ENCODE measurements around the gene CTU2.

Gene CTU2

GRCh38 chr16:88662843-88663606, 43.3 kb upstream of the CTU2 start, which contains the start of gene MVD (continued):
- TF ChIP-seq GLIS3 (CRISPR knock-in tag; IDR thresholded peaks at IDR 0.05), result no peak
- TF ChIP-seq ARNTL (CRISPR knock-in tag; IDR thresholded peaks at IDR 0.05; ENCODE audit: borderline replicate concordance, low read depth), result no peak
- no peak for TF ChIP-seq ZNF8 (CRISPR knock-in tag; IDR thresholded peaks at IDR 0.05)
- TF ChIP-seq TOX (CRISPR knock-in tag; IDR thresholded peaks at IDR 0.05; ENCODE audit: borderline replicate concordance), result no peak

DNA sequence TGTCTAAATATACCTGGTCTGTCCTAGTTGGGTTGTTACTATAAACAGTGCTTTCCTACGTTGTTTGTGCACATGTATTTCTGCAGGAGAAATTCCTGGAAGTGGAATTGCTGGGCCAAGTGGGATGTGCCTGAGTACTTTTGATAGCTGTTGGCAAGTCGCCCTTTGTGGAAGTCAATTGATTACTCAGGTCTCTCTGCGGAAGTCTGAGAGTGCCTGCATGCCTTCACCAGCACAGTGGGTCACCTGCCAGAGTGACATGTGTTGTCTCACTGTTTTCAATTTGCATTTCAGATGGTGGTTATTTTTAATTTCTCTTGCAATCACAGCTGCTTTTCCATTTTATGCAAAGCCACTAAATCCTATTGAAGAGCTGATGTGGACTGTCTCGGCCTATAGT, 41.2 kb upstream of the CTU2 start:
- ATAC-seq, result no peak
- no peak for TF ChIP-seq TOX (CRISPR knock-in tag; IDR thresholded peaks at IDR 0.05; ENCODE audit: borderline replicate concordance)
- TF ChIP-seq ISL1 (CRISPR knock-in tag; IDR thresholded peaks at IDR 0.05), result no peak
- TF ChIP-seq, protein P1, sequence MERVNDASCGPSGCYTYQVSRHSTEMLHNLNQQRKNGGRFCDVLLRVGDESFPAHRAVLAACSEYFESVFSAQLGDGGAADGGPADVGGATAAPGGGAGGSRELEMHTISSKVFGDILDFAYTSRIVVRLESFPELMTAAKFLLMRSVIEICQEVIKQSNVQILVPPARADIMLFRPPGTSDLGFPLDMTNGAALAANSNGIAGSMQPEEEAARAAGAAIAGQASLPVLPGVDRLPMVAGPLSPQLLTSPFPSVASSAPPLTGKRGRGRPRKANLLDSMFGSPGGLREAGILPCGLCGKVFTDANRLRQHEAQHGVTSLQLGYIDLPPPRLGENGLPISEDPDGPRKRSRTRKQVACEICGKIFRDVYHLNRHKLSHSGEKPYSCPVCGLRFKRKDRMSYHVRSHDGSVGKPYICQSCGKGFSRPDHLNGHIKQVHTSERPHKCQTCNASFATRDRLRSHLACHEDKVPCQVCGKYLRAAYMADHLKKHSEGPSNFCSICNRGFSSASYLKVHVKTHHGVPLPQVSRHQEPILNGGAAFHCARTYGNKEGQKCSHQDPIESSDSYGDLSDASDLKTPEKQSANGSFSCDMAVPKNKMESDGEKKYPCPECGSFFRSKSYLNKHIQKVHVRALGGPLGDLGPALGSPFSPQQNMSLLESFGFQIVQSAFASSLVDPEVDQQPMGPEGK (CRISPR knock-in tag; IDR thresholded peaks at IDR 0.05; ENCODE audit: borderline replicate concordance), result no peak
- no peak for TF ChIP-seq OSR1 (CRISPR knock-in tag; IDR thresholded peaks at IDR 0.05)
- no peak for TF ChIP-seq ZNF70 (CRISPR knock-in tag; IDR thresholded peaks at IDR 0.05)
- TF ChIP-seq, protein P2, sequence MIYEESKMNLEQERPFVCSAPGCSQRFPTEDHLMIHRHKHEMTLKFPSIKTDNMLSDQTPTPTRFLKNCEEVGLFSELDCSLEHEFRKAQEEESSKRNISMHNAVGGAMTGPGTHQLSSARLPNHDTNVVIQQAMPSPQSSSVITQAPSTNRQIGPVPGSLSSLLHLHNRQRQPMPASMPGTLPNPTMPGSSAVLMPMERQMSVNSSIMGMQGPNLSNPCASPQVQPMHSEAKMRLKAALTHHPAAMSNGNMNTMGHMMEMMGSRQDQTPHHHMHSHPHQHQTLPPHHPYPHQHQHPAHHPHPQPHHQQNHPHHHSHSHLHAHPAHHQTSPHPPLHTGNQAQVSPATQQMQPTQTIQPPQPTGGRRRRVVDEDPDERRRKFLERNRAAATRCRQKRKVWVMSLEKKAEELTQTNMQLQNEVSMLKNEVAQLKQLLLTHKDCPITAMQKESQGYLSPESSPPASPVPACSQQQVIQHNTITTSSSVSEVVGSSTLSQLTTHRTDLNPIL (CRISPR knock-in tag; IDR thresholded peaks at IDR 0.05; ENCODE audit: low read depth), result no peak
- no peak for TF ChIP-seq ARNTL (CRISPR knock-in tag; IDR thresholded peaks at IDR 0.05; ENCODE audit: borderline replicate concordance, low read depth)
- no peak for TF ChIP-seq ESRRG (CRISPR knock-in tag; IDR thresholded peaks at IDR 0.05)
- no peak for TF ChIP-seq ZFP3 (CRISPR knock-in tag; IDR thresholded peaks at IDR 0.05)
- TF ChIP-seq ZC3H10 (CRISPR knock-in tag; IDR thresholded peaks at IDR 0.05), result no peak
- TF ChIP-seq TSHZ2 (CRISPR knock-in tag; IDR thresholded peaks at IDR 0.05), result no peak
- TF ChIP-seq ZNF565 (CRISPR knock-in tag; conservative IDR thresholded peaks at IDR 0.05; ENCODE audit: low read depth), result no peak
- TF ChIP-seq, protein P3, sequence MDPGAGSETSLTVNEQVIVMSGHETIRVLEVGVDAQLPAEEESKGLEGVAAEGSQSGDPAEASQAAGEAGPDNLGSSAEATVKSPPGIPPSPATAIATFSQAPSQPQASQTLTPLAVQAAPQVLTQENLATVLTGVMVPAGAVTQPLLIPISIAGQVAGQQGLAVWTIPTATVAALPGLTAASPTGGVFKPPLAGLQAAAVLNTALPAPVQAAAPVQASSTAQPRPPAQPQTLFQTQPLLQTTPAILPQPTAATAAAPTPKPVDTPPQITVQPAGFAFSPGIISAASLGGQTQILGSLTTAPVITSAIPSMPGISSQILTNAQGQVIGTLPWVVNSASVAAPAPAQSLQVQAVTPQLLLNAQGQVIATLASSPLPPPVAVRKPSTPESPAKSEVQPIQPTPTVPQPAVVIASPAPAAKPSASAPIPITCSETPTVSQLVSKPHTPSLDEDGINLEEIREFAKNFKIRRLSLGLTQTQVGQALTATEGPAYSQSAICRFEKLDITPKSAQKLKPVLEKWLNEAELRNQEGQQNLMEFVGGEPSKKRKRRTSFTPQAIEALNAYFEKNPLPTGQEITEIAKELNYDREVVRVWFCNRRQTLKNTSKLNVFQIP (CRISPR knock-in tag; IDR thresholded peaks at IDR 0.05; ENCODE audit: borderline replicate concordance, low read depth), result no peak
- TF ChIP-seq CSDC2 (CRISPR knock-in tag; IDR thresholded peaks at IDR 0.05), result no peak

GRCh38 chr16:88665570-88665969, 40.7 kb upstream of the CTU2 start:
- ATAC-seq, result no peak

GRCh38 chr16:88667461-88667860, 38.8 kb upstream of the CTU2 start:
- no peak for ATAC-seq
- TF ChIP-seq RARB (CRISPR knock-in tag; IDR thresholded peaks at IDR 0.05), result no peak
- TF ChIP-seq OSR1 (CRISPR knock-in tag; IDR thresholded peaks at IDR 0.05), result no peak
- no peak for TF ChIP-seq PPARA (CRISPR knock-in tag; IDR thresholded peaks at IDR 0.05; ENCODE audit: borderline replicate concordance)
- TF ChIP-seq, protein P3 (CRISPR knock-in tag; IDR thresholded peaks at IDR 0.05; ENCODE audit: borderline replicate concordance, low read depth), result no peak
- no peak for TF ChIP-seq CSDC2 (CRISPR knock-in tag; IDR thresholded peaks at IDR 0.05)
- no peak for TF ChIP-seq ZFP30 (CRISPR knock-in tag; IDR thresholded peaks at IDR 0.05)
- TF ChIP-seq ARNTL (CRISPR knock-in tag; IDR thresholded peaks at IDR 0.05; ENCODE audit: borderline replicate concordance, low read depth), result no peak
- TF ChIP-seq TCF4 (CRISPR knock-in tag; IDR thresholded peaks at IDR 0.05; ENCODE audit: borderline replicate concordance), result no peak
- TF ChIP-seq, protein P1 (CRISPR knock-in tag; IDR thresholded peaks at IDR 0.05; ENCODE audit: borderline replicate concordance), result no peak
- no peak for TF ChIP-seq ESRRG (CRISPR knock-in tag; IDR thresholded peaks at IDR 0.05)
- TF ChIP-seq, protein P2 (CRISPR knock-in tag; IDR thresholded peaks at IDR 0.05; ENCODE audit: low read depth), result no peak

More at GRCh38 chr16:88665570-88665969, 40.7 kb upstream of the CTU2 start:
- TF ChIP-seq ESRRG (CRISPR knock-in tag; IDR thresholded peaks at IDR 0.05) (no peak), PPARA (CRISPR knock-in tag; IDR thresholded peaks at IDR 0.05; ENCODE audit: borderline replicate concordance) (no peak), ZNF70 (CRISPR knock-in tag; IDR thresholded peaks at IDR 0.05) (no peak), SNAI2 (CRISPR knock-in tag; IDR thresholded peaks at IDR 0.05) (no peak), ZFP30 (CRISPR knock-in tag; IDR thresholded peaks at IDR 0.05) (no peak), ISL1 (CRISPR knock-in tag; IDR thresholded peaks at IDR 0.05) (no peak), ZNF565 (CRISPR knock-in tag; conservative IDR thresholded peaks at IDR 0.05; ENCODE audit: low read depth) (no peak)
